A673 (cell line): ENCODE results near the gene TMEM255A.

ENCODE experiments used
- EZH2 ChIP-seq: fragments of 200-600 bp; sonication (generic); IDR thresholded peaks from 2 replicates; pipeline ENCODE4 v1.6.1; 2017; ENCODE audit warnings: borderline replicate concordance, low read depth, mild to moderate bottlenecking, mixed read lengths, antibody characterized with exemption, low read length; ENCODE audit not compliant: poor library complexity, severe bottlenecking
- TF ChIP-seq, protein P1 (sequence below): fragments of 300-800, 200-600 bp; sonication (generic); conservative IDR thresholded peaks from 2 replicates; pipeline ENCODE4 v1.5.1; 2017; ENCODE audit warnings: low read depth, mild to moderate bottlenecking, antibody characterized with exemption, low read length, moderate library complexity, mixed read lengths

GRCh38 chrX:120236687-120237479 lies 74.4 kb downstream of the TMEM255A start:
- TF ChIP-seq, protein P1, sequence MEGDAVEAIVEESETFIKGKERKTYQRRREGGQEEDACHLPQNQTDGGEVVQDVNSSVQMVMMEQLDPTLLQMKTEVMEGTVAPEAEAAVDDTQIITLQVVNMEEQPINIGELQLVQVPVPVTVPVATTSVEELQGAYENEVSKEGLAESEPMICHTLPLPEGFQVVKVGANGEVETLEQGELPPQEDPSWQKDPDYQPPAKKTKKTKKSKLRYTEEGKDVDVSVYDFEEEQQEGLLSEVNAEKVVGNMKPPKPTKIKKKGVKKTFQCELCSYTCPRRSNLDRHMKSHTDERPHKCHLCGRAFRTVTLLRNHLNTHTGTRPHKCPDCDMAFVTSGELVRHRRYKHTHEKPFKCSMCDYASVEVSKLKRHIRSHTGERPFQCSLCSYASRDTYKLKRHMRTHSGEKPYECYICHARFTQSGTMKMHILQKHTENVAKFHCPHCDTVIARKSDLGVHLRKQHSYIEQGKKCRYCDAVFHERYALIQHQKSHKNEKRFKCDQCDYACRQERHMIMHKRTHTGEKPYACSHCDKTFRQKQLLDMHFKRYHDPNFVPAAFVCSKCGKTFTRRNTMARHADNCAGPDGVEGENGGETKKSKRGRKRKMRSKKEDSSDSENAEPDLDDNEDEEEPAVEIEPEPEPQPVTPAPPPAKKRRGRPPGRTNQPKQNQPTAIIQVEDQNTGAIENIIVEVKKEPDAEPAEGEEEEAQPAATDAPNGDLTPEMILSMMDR = no peak
- no peak for TF ChIP-seq EZH2
